ENCODE results near the gene SORCS1.

SORCS1 gene

DNA sequence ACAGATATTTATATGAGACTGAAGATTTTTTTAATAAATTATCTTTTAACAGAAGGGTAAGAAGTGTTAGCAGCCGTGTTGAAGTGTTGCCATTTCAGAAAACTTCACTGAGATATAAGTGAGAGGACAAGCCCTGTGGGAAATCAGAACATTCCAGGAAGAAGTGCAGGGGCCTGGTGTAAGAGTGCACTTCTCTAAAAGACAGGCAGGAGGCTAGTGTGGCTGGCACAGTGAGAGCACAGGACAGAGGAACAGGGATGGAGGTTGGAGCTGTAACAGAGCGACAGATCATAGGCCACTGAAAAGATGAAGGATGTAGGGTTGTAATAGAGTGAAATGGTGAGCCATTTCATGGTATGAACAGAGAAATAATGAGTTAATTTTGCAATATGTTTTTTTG lies 608.9 kb downstream of the SORCS1 start:
- peaks cover 2% of the 10 kb centered on the region for H3K27me3 Mint-ChIP-seq (ENCODE audit: low read depth, poor library complexity)
- no peak overlapping the region for H3K27ac Mint-ChIP-seq
- no peak overlapping the region for H3K4me3 Mint-ChIP-seq
- H3K4me1 Mint-ChIP-seq, result no peaks in the 10 kb centered on the region
- no peaks in the 10 kb centered on the region for H3K9me3 Mint-ChIP-seq
- no peak for DNase-seq
- TF ChIP-seq, protein P1, sequence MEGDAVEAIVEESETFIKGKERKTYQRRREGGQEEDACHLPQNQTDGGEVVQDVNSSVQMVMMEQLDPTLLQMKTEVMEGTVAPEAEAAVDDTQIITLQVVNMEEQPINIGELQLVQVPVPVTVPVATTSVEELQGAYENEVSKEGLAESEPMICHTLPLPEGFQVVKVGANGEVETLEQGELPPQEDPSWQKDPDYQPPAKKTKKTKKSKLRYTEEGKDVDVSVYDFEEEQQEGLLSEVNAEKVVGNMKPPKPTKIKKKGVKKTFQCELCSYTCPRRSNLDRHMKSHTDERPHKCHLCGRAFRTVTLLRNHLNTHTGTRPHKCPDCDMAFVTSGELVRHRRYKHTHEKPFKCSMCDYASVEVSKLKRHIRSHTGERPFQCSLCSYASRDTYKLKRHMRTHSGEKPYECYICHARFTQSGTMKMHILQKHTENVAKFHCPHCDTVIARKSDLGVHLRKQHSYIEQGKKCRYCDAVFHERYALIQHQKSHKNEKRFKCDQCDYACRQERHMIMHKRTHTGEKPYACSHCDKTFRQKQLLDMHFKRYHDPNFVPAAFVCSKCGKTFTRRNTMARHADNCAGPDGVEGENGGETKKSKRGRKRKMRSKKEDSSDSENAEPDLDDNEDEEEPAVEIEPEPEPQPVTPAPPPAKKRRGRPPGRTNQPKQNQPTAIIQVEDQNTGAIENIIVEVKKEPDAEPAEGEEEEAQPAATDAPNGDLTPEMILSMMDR (IDR thresholded peaks at IDR 0.05), result no peak
- no peaks in the 10 kb centered on the region for H3K36me3 Mint-ChIP-seq (ENCODE audit: low read depth)

DNA sequence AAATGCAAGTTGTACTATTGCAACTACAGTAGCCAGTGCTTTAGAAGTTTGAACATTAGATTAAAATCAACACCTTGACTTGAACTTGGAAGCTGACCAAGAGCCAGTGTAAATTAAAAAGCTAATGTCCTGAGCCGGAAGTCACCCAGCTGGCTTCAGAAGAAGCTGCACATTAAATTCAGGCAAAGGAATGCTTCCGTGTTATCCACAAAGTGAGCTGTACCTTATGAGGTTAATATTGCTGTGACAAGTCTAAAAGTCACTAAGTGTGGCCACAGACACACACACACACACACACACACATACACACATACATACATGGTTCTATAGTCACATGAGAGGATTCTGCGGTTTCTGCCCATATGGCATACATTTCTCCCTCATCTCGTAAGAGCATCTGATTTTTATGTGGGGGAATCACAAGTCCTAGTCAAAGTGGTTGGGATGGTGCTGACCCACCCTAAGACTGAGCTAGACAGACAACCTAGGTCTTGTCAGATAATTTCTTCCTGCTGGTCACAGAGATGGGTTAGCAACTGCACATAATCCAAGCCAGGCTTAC lies 612.9 kb downstream of the SORCS1 start:
- H3K4me3 Mint-ChIP-seq, result no peak overlapping the region
- no peaks in the 10 kb centered on the region for H3K27me3 Mint-ChIP-seq (ENCODE audit: low read depth, poor library complexity)
- H3K9me3 Mint-ChIP-seq, result no peaks in the 10 kb centered on the region
- H3K4me1 Mint-ChIP-seq, result peaks cover 15% of the 10 kb centered on the region
- no peak for DNase-seq
- no peak overlapping the region for H3K27ac Mint-ChIP-seq
- H3K36me3 Mint-ChIP-seq (ENCODE audit: low read depth), result no peaks in the 10 kb centered on the region
- TF ChIP-seq, protein P1 (IDR thresholded peaks at IDR 0.05), result no peak

DNA sequence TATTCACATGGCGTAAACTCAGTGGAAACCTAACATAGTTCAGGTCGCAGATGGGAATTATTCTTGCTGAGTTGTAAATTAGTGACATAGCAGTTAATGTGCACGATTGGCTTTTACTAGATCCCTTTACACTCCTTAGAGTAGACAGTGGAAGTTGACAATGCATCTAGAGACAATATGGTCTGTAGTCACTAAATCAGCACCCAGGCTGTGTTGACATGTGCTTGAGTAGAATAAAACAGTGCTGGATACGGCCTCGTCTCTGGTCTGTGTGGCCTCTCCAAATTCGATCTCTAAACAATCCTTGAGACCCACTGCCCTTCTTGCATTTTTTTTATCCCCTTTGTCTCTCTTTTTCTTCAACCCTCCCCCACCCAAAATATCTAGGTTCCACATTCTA lies 615.7 kb downstream of the SORCS1 start:
- DNase-seq, result no peak
- Mint-ChIP-seq H3K27ac (peak overlapping the region; percentile 58), H3K36me3 (ENCODE audit: low read depth) (no peaks in the 10 kb centered on the region), H3K27me3 (ENCODE audit: low read depth, poor library complexity) (no peaks in the 10 kb centered on the region), H3K4me3 (no peak overlapping the region), H3K4me1 (peaks cover 15% of the 10 kb centered on the region), H3K9me3 (no peaks in the 10 kb centered on the region)
- TF ChIP-seq, protein P1 (IDR thresholded peaks at IDR 0.05), result no peak

DNA sequence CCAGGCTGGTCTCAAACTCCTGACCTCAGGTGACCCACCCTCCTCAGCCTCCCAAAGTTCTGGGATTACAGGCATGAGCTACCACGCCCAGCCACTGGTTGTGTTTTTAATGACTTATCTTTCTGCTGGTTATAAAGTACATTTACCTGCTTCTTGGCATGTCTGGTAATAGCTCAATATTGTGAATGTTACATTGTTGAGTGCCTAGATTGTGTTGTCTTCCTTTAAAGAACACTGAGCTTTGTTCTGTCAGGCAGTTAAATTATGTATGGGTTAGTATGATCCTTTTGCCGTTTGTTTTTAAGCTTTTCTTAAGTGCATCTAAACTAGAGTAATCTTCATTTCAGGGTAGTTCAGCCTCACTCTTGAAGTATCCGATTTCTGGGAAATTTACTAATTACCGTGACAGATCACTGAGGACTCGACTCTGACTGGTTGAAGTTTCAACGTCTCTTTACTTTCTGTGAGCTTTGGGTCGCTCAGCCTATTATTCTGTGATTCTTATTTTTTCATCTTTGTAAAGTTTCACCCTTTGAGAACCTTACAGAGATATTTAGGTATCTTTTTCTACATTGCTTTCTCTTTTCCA lies 617.4 kb downstream of the SORCS1 start:
- H3K9me3 Mint-ChIP-seq, result no peaks in the 10 kb centered on the region
- H3K36me3 Mint-ChIP-seq (ENCODE audit: low read depth), result no peaks in the 10 kb centered on the region
- H3K4me1 Mint-ChIP-seq, result peaks cover 15% of the 10 kb centered on the region
- TF ChIP-seq, protein P1 (IDR thresholded peaks at IDR 0.05), result no peak
- no peak overlapping the region for H3K4me3 Mint-ChIP-seq
- DNase-seq, result no peak
- H3K27me3 Mint-ChIP-seq (ENCODE audit: low read depth, poor library complexity), result no peaks in the 10 kb centered on the region
- peak overlapping the region; percentile 12 for H3K27ac Mint-ChIP-seq

DNA sequence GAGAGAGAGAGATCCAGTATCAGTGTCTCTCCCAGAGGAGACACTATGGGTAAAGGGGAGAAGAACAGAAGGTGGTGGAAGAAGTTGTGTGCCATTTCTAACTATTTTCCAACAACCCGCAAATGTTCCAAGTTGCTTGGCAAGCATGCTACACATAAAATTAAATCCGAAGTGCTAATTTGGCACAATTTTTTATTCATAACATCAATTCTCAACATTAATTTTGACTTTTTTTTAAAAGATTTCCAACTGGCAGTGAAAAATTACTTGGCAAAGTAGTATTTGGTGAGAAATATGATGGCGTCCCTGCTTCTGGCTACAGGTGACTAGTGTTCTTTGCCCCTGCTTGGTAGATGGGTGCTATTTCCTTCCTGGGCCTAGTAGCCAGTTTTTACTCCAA lies 622.0 kb downstream of the SORCS1 start:
- Mint-ChIP-seq H3K27ac (no peak overlapping the region), H3K4me1 (peaks cover 5% of the 10 kb centered on the region), H3K36me3 (ENCODE audit: low read depth) (no peaks in the 10 kb centered on the region), H3K4me3 (no peak overlapping the region), H3K27me3 (ENCODE audit: low read depth, poor library complexity) (no peaks in the 10 kb centered on the region), H3K9me3 (no peaks in the 10 kb centered on the region)
- TF ChIP-seq, protein P1 (IDR thresholded peaks at IDR 0.05), result no peak
- no peak for DNase-seq

DNA sequence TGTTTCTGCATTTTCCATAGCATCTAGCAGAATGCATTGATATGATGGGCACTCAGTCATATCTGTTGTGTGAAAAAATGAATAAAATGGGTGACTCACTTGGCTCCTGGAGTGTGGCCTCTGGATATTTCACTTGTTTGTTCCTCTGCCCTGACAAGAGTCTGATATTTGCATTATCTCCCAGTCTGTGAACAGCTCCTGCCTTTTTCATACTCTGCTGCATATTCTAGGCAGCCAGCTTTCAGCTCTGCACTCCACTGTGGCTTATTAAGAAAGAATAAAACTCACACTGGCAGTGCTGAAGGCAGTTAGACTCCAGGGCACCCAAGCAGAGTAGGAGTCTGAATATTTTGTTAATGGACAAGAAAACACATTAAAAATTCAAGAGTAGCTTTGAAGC lies 623.9 kb downstream of the SORCS1 start:
- no peak overlapping the region for H3K27ac Mint-ChIP-seq
- H3K4me3 Mint-ChIP-seq, result no peak overlapping the region
- H3K4me1 Mint-ChIP-seq, result no peaks in the 10 kb centered on the region
- TF ChIP-seq, protein P1 (IDR thresholded peaks at IDR 0.05), result no peak
- peaks cover 2% of the 10 kb centered on the region for H3K36me3 Mint-ChIP-seq (ENCODE audit: low read depth)
- no peak for DNase-seq
- no peaks in the 10 kb centered on the region for H3K27me3 Mint-ChIP-seq (ENCODE audit: low read depth, poor library complexity)
- peaks cover 5% of the 10 kb centered on the region for H3K9me3 Mint-ChIP-seq
